Panc1 (cell line): ENCODE data around the gene SATB1.

Experiments
- POLR2AphosphoS5 ChIP-seq: IDR thresholded peaks from 2 replicates; pipeline ENCODE4 v1.6.1; 2012; ENCODE audit warnings: mild to moderate bottlenecking, low read depth, low read length, moderate library complexity
- SIN3A ChIP-seq: IDR thresholded peaks from 2 replicates; pipeline ENCODE4 v1.6.1; 2012; ENCODE audit warnings: low read depth, mild to moderate bottlenecking, low read length, moderate library complexity, borderline replicate concordance; ENCODE audit not compliant: insufficient read depth
- TCF7L2 ChIP-seq: IDR thresholded peaks from 2 replicates; pipeline ENCODE4 v1.6.1; 2011; ENCODE audit warnings: mild to moderate bottlenecking, low read depth, low read length, inconsistent platforms
- TF ChIP-seq, protein P1 (sequence below), 2 experiments: IDR thresholded peaks; 2 replicates each; pipeline ENCODE4 v1.6.1; 2011 to 2012; ENCODE audit warnings: low read depth in 2 of 2, control low read depth in 1 of 2, low read length in 1 of 2, mild to moderate bottlenecking in 1 of 2, moderate library complexity in 1 of 2; ENCODE audit not compliant: insufficient read depth in 1 of 2
- TF ChIP-seq, protein P2 (sequence below): fragments of 450-650 bp; IDR thresholded peaks from 2 replicates; pipeline ENCODE4 v1.5.1; 2017; ENCODE audit warnings: mild to moderate bottlenecking

DNA sequence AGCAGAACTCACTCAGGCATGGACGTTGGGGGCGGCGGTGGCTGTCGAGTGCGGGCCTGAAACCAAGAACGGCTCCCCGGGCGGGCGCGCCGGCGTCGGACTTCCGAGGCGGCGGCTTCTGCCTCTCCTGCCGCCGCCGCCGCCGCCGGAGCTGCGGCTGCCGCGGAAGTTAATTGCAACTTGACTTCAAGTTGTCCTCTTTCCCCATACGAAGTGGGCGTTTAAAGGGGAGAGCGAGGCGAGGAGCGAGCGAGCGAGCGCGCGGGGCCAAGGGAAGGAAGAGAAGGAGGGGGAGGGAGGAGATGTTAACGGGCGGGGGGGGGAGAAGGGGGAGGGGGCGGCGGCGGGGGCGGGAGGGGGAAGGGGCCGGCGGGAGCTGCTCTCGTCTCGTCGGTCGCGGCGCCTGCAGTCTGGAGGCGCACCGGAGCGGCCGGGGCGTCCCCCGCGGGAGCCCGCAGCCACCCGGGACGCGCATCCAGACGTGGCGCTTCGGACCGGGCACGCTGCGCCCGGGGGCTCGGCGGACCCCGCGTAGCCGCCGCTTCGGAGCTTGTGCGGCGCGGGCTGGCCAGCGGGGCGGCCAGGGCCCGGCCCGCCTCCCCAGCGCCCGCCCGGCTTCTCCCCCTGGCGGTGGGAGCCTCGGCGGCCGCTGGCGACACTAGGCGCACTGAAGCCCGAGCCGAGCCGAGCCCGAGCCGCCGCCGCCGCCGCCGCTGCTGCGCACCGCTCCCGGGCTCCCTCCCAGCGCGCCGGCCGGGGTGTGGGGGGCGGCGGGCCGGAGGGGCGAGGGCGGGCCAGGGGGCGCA is 19.7 kb upstream of the SATB1 start:
- TF ChIP-seq, protein P1, sequence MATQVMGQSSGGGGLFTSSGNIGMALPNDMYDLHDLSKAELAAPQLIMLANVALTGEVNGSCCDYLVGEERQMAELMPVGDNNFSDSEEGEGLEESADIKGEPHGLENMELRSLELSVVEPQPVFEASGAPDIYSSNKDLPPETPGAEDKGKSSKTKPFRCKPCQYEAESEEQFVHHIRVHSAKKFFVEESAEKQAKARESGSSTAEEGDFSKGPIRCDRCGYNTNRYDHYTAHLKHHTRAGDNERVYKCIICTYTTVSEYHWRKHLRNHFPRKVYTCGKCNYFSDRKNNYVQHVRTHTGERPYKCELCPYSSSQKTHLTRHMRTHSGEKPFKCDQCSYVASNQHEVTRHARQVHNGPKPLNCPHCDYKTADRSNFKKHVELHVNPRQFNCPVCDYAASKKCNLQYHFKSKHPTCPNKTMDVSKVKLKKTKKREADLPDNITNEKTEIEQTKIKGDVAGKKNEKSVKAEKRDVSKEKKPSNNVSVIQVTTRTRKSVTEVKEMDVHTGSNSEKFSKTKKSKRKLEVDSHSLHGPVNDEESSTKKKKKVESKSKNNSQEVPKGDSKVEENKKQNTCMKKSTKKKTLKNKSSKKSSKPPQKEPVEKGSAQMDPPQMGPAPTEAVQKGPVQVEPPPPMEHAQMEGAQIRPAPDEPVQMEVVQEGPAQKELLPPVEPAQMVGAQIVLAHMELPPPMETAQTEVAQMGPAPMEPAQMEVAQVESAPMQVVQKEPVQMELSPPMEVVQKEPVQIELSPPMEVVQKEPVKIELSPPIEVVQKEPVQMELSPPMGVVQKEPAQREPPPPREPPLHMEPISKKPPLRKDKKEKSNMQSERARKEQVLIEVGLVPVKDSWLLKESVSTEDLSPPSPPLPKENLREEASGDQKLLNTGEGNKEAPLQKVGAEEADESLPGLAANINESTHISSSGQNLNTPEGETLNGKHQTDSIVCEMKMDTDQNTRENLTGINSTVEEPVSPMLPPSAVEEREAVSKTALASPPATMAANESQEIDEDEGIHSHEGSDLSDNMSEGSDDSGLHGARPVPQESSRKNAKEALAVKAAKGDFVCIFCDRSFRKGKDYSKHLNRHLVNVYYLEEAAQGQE (IDR thresholded peaks at IDR 0.05; ENCODE audit: insufficient read depth in 1 of 2, low read depth in 2 of 2, low read length in 1 of 2), result no peak
- TF ChIP-seq, protein P2, sequence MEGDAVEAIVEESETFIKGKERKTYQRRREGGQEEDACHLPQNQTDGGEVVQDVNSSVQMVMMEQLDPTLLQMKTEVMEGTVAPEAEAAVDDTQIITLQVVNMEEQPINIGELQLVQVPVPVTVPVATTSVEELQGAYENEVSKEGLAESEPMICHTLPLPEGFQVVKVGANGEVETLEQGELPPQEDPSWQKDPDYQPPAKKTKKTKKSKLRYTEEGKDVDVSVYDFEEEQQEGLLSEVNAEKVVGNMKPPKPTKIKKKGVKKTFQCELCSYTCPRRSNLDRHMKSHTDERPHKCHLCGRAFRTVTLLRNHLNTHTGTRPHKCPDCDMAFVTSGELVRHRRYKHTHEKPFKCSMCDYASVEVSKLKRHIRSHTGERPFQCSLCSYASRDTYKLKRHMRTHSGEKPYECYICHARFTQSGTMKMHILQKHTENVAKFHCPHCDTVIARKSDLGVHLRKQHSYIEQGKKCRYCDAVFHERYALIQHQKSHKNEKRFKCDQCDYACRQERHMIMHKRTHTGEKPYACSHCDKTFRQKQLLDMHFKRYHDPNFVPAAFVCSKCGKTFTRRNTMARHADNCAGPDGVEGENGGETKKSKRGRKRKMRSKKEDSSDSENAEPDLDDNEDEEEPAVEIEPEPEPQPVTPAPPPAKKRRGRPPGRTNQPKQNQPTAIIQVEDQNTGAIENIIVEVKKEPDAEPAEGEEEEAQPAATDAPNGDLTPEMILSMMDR, result peak; percentile 69
- TF ChIP-seq TCF7L2 (no peak), POLR2AphosphoS5 (no peak), SIN3A (no peak)
